ENCODE measurements around the gene CHST6. TPM values are rescaled to one million over a fixed set of nuclear protein-coding genes. Genes with fewer than 3 reads are reported as not detected.
"Not testable (repeated sequence)": the region's sequence is repeated elsewhere in the genome, so short reads cannot be mapped to it uniquely, and the experiment has no call there.

Gene CHST6
- total RNA-seq, result under 1 TPM in 3 of 4 donors, not detected in 1; 0.13 to 0.29 (median 0.22) TPM

DNA sequence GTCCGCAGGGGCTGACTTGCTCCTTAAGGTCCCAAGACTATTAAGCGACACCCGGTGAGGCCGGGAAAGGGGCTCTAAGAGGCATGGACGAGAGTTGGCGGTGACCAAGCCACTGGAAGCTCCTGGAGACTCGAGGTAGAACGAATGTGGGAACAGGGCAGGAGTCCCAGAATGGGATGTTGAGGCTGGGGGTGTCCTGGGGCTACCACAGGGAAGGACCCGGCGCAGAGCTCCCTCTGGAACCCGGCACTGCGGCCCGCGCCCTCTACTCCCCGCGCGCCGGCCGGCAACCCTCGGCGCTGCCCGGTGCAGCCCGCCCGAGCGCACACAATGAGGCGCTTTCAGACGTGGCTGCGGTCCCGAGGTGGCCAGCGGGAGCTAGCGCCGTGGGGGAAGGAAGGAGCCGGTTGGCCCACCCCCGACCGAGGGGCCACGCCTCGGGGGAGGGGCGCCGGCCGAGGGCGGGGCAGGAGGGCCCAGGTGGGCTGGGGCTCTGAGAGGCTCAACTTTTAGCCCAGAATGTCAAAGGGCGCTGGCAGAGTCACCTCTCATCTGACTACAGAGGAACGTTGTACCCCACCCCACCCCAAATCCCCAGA lies at the start of gene CHST6:
Gene CHST6 (minus strand): TSS at position 366 of the 599 bp plus-strand sequence. CDS start 15,613 bp downstream, outside the sequence.
- peak; percentile 44 to 54 for DNase-seq
- H3K9me3 ChIP-seq, result no peaks in the 10 kb centered on the region
- TF ChIP-seq POLR2A (IDR thresholded peaks at IDR 0.05), result peak in 1 of 2 donors; percentile 36
- TF ChIP-seq, protein P1, sequence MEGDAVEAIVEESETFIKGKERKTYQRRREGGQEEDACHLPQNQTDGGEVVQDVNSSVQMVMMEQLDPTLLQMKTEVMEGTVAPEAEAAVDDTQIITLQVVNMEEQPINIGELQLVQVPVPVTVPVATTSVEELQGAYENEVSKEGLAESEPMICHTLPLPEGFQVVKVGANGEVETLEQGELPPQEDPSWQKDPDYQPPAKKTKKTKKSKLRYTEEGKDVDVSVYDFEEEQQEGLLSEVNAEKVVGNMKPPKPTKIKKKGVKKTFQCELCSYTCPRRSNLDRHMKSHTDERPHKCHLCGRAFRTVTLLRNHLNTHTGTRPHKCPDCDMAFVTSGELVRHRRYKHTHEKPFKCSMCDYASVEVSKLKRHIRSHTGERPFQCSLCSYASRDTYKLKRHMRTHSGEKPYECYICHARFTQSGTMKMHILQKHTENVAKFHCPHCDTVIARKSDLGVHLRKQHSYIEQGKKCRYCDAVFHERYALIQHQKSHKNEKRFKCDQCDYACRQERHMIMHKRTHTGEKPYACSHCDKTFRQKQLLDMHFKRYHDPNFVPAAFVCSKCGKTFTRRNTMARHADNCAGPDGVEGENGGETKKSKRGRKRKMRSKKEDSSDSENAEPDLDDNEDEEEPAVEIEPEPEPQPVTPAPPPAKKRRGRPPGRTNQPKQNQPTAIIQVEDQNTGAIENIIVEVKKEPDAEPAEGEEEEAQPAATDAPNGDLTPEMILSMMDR (IDR thresholded peaks at IDR 0.05), result no peak
- 2 to 3% methylated on average over 6 to 31 of the region's 43 CpGs for WGBS, 2 donors
- peaks cover 11 to 12% of the 10 kb centered on the region in 2 donors for H3K4me1 ChIP-seq
- intact Hi-C loops (cut with DNase I), result no loop called here
- peak within 1 kb of the TSS in 1 of 3 donors; percentile 24 for H3K4me3 ChIP-seq (replicated peaks in 1 of 3)
- no peaks in the 10 kb centered on the region for H3K36me3 ChIP-seq
- H3K27me3 ChIP-seq, result no peaks in the 10 kb centered on the region
- H3K27ac ChIP-seq, result no peak within 1 kb of the TSS

DNA sequence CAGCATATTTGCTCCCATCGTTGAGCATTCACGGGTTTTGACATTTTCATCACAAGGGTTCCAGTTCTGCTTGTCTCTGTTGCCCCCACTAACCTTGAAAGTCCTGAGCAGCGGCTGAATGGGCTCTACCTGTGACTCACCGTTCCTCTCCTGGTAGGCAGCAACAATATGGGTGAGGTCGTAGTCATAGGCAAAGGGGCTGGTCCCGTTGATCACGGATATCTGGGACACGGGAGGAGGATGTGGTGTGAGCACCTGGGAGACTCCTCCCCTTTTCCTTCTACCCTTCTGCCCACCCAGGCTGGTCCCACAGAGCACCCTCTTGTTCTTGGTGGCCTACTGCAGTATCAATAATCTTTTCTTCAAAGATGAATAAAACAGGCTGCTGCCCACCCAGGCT lies 47.2 kb upstream of the CHST6 start:
- intact Hi-C loops (cut with DNase I); H3K27ac ChIP-seq; H3K4me1 ChIP-seq; DNase-seq; H3K4me3 ChIP-seq (replicated peaks in 1 of 3); H3K27me3 ChIP-seq; H3K9me3 ChIP-seq; H3K36me3 ChIP-seq: not testable (repeated sequence)
- 92 to 96% methylated on average over 8 of the region's 8 CpGs for WGBS, 2 donors

DNA sequence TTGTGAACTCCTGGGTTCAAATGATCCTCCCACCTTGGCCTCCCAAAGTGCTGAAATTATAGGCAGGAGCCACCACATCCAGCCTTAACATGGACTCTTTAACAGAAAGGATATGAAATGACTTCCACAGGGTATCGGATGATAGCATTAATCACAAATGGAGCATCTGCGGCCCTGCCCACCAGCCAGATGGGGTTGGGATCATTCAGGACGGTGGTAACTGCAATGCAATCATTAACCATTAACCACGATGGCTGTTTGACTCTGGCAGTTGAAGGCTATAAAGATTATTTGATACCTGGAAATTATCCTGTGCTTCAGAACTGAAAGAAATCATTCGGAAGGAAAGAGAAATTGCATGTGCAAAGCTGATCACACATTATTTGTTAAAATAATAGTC lies 46.0 kb upstream of the CHST6 start:
- intact Hi-C loops (cut with DNase I), result no loop called here
- H3K4me1 ChIP-seq, result no peaks in the 10 kb centered on the region
- no peaks in the 10 kb centered on the region for H3K36me3 ChIP-seq
- no peaks in the 10 kb centered on the region for H3K27me3 ChIP-seq
- TF ChIP-seq, protein P1 (IDR thresholded peaks at IDR 0.05), result no peak
- TF ChIP-seq POLR2A (IDR thresholded peaks at IDR 0.05), result no peak
- H3K27ac ChIP-seq, result no peak overlapping the region
- H3K9me3 ChIP-seq, result no peaks in the 10 kb centered on the region
- 89 to 96% methylated on average over 5 of the region's 5 CpGs for WGBS, 2 donors
- DNase-seq, result no peak
- no peak overlapping the region for H3K4me3 ChIP-seq (replicated peaks in 1 of 3)

DNA sequence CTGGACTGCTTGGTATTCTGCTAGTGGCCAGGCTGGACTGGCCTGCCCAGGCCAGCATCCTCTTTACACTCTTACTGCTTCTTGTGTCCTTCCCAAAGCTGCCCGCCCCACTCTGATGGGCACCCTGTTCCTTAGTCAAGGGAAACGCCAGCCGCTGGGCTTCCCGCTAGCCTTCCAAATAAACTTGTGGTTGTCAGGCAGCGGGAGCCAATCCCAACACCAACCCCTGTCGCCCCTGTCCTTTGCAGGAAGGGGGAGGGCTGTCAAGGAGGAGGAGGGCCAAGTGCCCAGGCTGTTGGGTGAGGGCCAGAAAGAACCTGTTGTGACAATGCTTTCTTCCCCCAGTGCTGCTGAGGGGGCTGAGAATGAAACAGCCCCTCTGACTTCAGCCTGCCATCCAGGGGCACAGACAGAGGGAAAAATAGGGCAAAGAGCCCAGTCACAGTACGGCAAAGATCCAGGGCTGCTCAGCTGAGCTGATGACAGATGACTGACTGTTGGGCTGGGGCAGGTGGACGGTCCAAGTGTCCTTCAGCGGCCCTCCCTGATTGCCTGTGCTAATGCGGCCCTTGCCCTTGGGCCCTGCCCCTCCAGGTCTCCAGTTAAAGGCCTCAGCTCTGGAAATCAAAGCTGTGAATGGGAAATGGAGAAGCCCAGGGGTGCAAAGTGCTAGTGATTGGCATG lies 43.8 kb upstream of the CHST6 start:
- H3K4me1 ChIP-seq; H3K9me3 ChIP-seq; H3K36me3 ChIP-seq; H3K27me3 ChIP-seq; intact Hi-C loops (cut with DNase I); H3K4me3 ChIP-seq (replicated peaks in 1 of 3); H3K27ac ChIP-seq: not testable (repeated sequence)
- peak in 1 of 2 donors; percentile 6 for DNase-seq
- WGBS, 2 donors, result 38 to 100% methylated on average over 1 to 8 of the region's 10 CpGs

DNA sequence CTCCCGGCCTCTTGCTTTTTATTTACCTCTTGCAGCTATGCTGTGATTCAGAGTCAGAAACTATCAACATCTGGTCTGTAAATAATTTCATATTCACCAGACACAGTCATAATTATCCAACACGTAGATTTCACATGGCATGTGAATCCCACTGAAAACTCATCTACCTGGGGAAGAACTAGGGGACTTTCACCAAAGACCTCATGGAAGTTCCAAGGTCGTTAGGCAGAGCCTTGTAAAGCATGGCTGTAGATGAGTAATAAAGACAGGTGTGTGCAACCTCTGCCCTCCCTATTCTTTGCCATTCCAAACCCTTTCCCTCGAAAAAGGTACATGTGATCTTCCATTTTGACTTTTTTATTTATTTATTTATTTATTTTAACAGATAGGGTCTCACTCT lies 42.5 kb upstream of the CHST6 start:
- WGBS, 2 donors, result 91 to 92% methylated on average over 4 of the region's 4 CpGs
- Histone ChIP-seq H3K4me3 (replicated peaks in 1 of 3) (no peak overlapping the region), H3K27me3 (no peaks in the 10 kb centered on the region), H3K36me3 (no peaks in the 10 kb centered on the region), H3K9me3 (no peaks in the 10 kb centered on the region), H3K27ac (no peak overlapping the region), H3K4me1 (no peaks in the 10 kb centered on the region)
- intact Hi-C loops (cut with DNase I), result no loop called here
- no peak for DNase-seq
- TF ChIP-seq, protein P1 (IDR thresholded peaks at IDR 0.05), result no peak
- no peak for TF ChIP-seq POLR2A (IDR thresholded peaks at IDR 0.05)

DNA sequence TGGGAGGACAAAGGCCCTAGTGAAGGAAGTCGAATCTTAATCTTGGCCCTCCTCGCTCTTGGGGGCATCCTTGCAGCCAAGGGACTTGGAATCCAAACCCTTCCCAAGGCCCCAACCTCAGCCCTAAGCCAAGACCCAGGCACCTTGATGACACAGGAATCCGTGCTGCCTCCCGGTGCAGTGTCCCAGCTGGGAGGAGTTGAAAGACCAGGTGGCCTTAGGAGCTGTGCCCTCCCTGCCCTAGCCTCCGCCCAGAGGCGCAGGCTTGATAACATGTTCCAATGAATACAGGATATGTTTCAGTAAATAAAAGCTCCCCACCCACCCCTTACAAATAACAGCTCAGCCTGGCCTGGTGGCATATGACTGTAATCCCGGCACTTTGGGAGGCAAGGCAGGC lies 40.7 kb upstream of the CHST6 start, which contains the start of gene CHST5:
Gene CHST5 (minus strand): TSS at position 208 of the 400 bp plus-strand sequence. CDS start 5,724 bp downstream, outside the sequence.
- no peaks in the 10 kb centered on the region for H3K27me3 ChIP-seq
- no peak within 1 kb of the TSS for H3K4me3 ChIP-seq (replicated peaks in 1 of 3)
- H3K27ac ChIP-seq, result no peak within 1 kb of the TSS
- DNase-seq, result no peak
- H3K4me1 ChIP-seq, result no peaks in the 10 kb centered on the region
- H3K9me3 ChIP-seq, result no peaks in the 10 kb centered on the region
- WGBS, 2 donors, result 91 to 97% methylated on average over 6 to 7 of the region's 7 CpGs
- TF ChIP-seq, protein P1 (IDR thresholded peaks at IDR 0.05), result no peak
- no peak for TF ChIP-seq POLR2A (IDR thresholded peaks at IDR 0.05)
- no peaks in the 10 kb centered on the region for H3K36me3 ChIP-seq
- intact Hi-C loops (cut with DNase I), result no loop called here
